ENCODE measurements around the gene GPR183.

GPR183 gene

GRCh38 chr13:99351772-99352171, 44.6 kb upstream of the GPR183 start:
- TF ChIP-seq SP1 (IDR thresholded peaks at IDR 0.05) (no peak), ARNT (IDR thresholded peaks at IDR 0.05) (no peak), L3MBTL2 (conservative IDR thresholded peaks at IDR 0.05) (no peak), ELF4 (IDR thresholded peaks at IDR 0.05) (no peak), TARDBP (IDR thresholded peaks at IDR 0.05) (no peak), CTBP1 (IDR thresholded peaks at IDR 0.05; ENCODE audit: borderline replicate concordance) (no peak), LEF1 (IDR thresholded peaks at IDR 0.05; ENCODE audit: borderline replicate concordance) (no peak), FOXM1 (IDR thresholded peaks at IDR 0.05; ENCODE audit: borderline replicate concordance) (no peak), NFRKB (IDR thresholded peaks at IDR 0.05) (no peak), PKNOX1 (IDR thresholded peaks at IDR 0.05) (no peak), BHLHE40 (IDR thresholded peaks at IDR 0.05; ENCODE audit: borderline replicate concordance) (no peak), SUZ12 (IDR thresholded peaks at IDR 0.05) (no peak), ZNF384 (IDR thresholded peaks at IDR 0.05) (no peak), FOXK2 (IDR thresholded peaks at IDR 0.05) (no peak)
- ChIA-PET CTCF (interaction anchor here (0.6 kb wide), 1 partner anchor 10 kb away, joined by 3 read pairs; no protein-coding TSS in a partner anchor), POLR2A (no interaction called here)
- no peak for DNase-seq (ENCODE audit: extremely low spot score)

DNA sequence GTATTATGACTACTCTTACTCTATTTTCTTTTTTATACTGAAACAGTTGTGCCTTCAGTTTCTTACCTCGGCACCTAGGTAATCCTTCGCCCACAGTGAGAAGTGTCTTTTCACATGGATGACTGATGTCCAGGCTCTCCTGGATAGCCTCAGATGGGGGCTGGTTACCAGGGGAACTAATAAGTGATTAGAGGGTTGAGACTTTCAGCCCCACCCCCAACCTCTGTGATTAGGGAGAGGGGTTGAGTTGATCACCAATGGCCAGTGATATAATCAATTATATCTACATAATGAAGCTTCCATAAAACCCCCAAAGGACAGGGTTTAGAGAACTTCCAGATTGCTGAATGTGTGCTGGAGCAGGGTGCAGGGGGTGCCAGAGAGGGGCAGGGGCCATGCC, 43.0 kb upstream of the GPR183 start:
- no peak for DNase-seq (ENCODE audit: extremely low spot score)
- ChIA-PET CTCF (no interaction called here), POLR2A (no interaction called here)
- TF ChIP-seq ZNF384 (IDR thresholded peaks at IDR 0.05): no peak
- TF ChIP-seq SP1 (IDR thresholded peaks at IDR 0.05): no peak
- TF ChIP-seq LEF1 (IDR thresholded peaks at IDR 0.05; ENCODE audit: borderline replicate concordance): no peak
- no peak for TF ChIP-seq FOXA1 (IDR thresholded peaks at IDR 0.05)
- TF ChIP-seq ARNT (IDR thresholded peaks at IDR 0.05): no peak
- no peak for TF ChIP-seq NFRKB (IDR thresholded peaks at IDR 0.05)
- TF ChIP-seq HDGF (IDR thresholded peaks at IDR 0.05; ENCODE audit: borderline replicate concordance): no peak
- no peak for TF ChIP-seq SUZ12 (IDR thresholded peaks at IDR 0.05)
- no peak for TF ChIP-seq FOXK2 (IDR thresholded peaks at IDR 0.05)
- TF ChIP-seq TARDBP (IDR thresholded peaks at IDR 0.05): no peak
- TF ChIP-seq PKNOX1 (IDR thresholded peaks at IDR 0.05): no peak

GRCh38 chr13:99347911-99348451, 40.8 kb upstream of the GPR183 start:
- TF ChIP-seq CTBP1 (IDR thresholded peaks at IDR 0.05; ENCODE audit: borderline replicate concordance) (no peak), ELF4 (IDR thresholded peaks at IDR 0.05) (no peak), FOXM1 (IDR thresholded peaks at IDR 0.05; ENCODE audit: borderline replicate concordance) (no peak), ARNT (IDR thresholded peaks at IDR 0.05) (no peak)
- ChIA-PET CTCF (no interaction called here), POLR2A (no interaction called here)
- no peak for DNase-seq (ENCODE audit: extremely low spot score)

DNA sequence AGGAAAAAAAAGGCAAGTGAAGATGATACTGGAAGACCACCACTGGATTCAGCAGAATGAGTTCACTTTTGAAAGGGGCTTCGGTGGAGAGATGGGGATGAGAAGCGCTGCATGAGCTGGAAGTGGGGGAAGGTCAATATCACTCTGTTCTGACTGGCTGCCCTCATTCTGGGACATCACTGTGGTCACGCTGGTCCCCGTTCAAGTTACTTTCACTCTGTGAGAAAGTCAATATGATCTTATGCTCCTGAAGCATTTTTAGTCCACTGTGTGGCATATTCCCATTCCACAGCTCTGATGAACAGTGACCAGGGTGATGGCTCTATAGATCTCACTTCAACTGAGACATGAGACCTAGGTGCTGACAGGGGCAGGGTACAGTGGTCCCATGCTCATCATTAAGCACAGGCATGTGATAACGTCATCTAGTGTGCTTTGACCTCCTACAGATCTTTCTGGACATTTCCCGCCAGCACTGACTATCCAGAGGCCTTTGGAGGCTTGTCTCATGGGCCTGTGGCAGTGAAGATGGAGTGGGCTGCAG, 40.2 kb upstream of the GPR183 start:
- no peak for DNase-seq (ENCODE audit: extremely low spot score)
- CTCF ChIA-PET: no interaction called here
- no peak for TF ChIP-seq TARDBP (IDR thresholded peaks at IDR 0.05)
- no peak for TF ChIP-seq FOXA1 (IDR thresholded peaks at IDR 0.05)
- TF ChIP-seq ARNT (IDR thresholded peaks at IDR 0.05): no peak
- TF ChIP-seq L3MBTL2 (conservative IDR thresholded peaks at IDR 0.05): no peak
- no peak for TF ChIP-seq BHLHE40 (IDR thresholded peaks at IDR 0.05; ENCODE audit: borderline replicate concordance)
- no peak for TF ChIP-seq SP1 (IDR thresholded peaks at IDR 0.05)
- TF ChIP-seq ZNF384 (IDR thresholded peaks at IDR 0.05): no peak
- no peak for TF ChIP-seq ELF4 (IDR thresholded peaks at IDR 0.05)
- TF ChIP-seq PKNOX1 (IDR thresholded peaks at IDR 0.05): no peak
- TF ChIP-seq HDGF (IDR thresholded peaks at IDR 0.05; ENCODE audit: borderline replicate concordance): no peak
- TF ChIP-seq CTBP1 (IDR thresholded peaks at IDR 0.05; ENCODE audit: borderline replicate concordance): no peak
- no peak for TF ChIP-seq FOXK2 (IDR thresholded peaks at IDR 0.05)
- no peak for TF ChIP-seq FOXM1 (IDR thresholded peaks at IDR 0.05; ENCODE audit: borderline replicate concordance)
- no peak for TF ChIP-seq NFRKB (IDR thresholded peaks at IDR 0.05)
- no peak for TF ChIP-seq LEF1 (IDR thresholded peaks at IDR 0.05; ENCODE audit: borderline replicate concordance)
- TF ChIP-seq SUZ12 (IDR thresholded peaks at IDR 0.05): no peak
- POLR2A ChIA-PET: no interaction called here

- DNase-seq (ENCODE audit: extremely low spot score): no peak
- ChIA-PET POLR2A (no interaction called here), CTCF (no interaction called here)
- TF ChIP-seq L3MBTL2 (conservative IDR thresholded peaks at IDR 0.05): no peak
- TF ChIP-seq TARDBP (IDR thresholded peaks at IDR 0.05): no peak
- TF ChIP-seq NFRKB (IDR thresholded peaks at IDR 0.05): no peak
- no peak for TF ChIP-seq ARNT (IDR thresholded peaks at IDR 0.05)
- TF ChIP-seq FOXM1 (IDR thresholded peaks at IDR 0.05; ENCODE audit: borderline replicate concordance): no peak
- TF ChIP-seq BHLHE40 (IDR thresholded peaks at IDR 0.05; ENCODE audit: borderline replicate concordance): no peak
- TF ChIP-seq PKNOX1 (IDR thresholded peaks at IDR 0.05): no peak
- TF ChIP-seq FOXA1 (IDR thresholded peaks at IDR 0.05): no peak
- TF ChIP-seq SP1 (IDR thresholded peaks at IDR 0.05): no peak
- no peak for TF ChIP-seq ELF4 (IDR thresholded peaks at IDR 0.05)
- no peak for TF ChIP-seq LEF1 (IDR thresholded peaks at IDR 0.05; ENCODE audit: borderline replicate concordance)
- TF ChIP-seq ZNF384 (IDR thresholded peaks at IDR 0.05): no peak
These were observed 39.3 kb upstream of the GPR183 start for GRCh38 chr13:99346335-99347042.

All from HEK293T (cell line).